Fibroblast of skin of right biceps (primary cell): ENCODE data around the gene HELT.
"Not testable (repeated sequence)": the region's sequence is repeated elsewhere in the genome, so short reads cannot be mapped to it uniquely, and the experiment has no call there.

Experiments used
- DNase-seq: peaks from one replicate; pipeline ENCODE4 v3.0.0-alpha.2; 2013

HELT gene

GRCh38 chr4:185039508-185040273 lies 21.4 kb downstream of the HELT start:
- DNase-seq: peak; percentile 60

GRCh38 chr4:185040523-185040922 lies 22.2 kb downstream of the HELT start:
- DNase-seq: no peak

- DNase-seq: not testable (repeated sequence)
Observed at GRCh38 chr4:185050286-185050685, 32.0 kb downstream of the HELT start.

DNA sequence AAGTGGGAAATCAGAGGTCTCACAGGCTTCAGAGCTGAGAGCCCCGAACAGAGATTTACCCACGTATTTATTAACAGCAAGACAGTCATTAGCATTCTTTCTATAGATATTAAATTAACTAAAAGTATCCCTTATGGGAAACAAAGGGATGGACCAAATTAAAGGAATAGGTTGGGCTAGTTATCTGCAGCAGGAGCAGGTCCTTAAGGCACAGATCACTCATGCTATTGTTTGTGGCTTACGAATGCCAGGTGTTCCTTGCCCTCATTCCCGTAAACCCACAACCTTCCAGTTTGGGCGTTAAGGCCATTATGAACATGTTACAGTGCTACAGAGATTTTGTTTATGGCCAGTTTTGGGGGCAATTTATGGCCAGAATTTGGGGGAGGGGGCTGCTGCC lies 33.0 kb downstream of the HELT start:
- not testable (repeated sequence) for DNase-seq

- no peak for DNase-seq
Observed at GRCh38 chr4:185053746-185054145, 35.5 kb downstream of the HELT start.

DNA sequence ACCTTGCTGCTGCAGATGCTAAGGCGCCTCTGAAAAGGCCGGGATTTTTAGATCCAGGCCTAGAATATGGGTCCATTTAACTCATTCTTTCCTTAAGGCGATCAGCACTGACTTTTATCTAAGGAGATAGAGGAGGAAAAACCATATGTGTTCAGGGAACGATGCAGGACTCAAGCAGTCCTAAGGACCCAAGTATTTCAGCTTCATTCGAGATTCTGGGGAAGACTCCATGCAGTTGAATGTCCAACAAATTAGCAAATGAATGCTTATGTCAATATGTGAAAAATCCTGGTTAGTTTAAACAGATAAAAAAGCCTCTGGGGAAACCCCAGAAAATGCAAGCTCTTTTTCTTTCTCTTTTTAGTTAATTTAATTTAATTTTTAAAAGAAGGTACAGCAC lies 36.0 kb downstream of the HELT start:
- DNase-seq: no peak

DNA sequence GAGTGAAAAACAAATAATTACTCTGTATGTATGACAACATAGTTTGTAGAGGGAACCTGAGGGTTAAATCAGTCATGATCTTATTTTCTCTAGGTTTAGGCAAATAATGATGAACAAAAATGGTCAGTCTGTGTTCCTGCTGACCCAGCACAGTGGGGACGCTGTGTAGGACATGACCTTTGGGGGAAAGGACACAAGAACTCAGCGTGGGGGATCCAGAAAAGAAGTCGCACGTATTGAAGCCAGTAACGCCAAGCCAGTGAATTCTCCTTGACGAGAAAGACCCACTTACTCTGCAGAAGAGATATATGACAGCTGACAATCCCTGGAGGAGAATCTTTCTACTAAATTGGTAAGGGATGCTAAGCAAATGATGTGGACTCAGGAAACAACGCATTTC lies 36.6 kb downstream of the HELT start:
- DNase-seq: no peak

- DNase-seq: no peak
Observed at GRCh38 chr4:185061610-185062009, 43.3 kb downstream of the HELT start.

GRCh38 chr4:185062606-185063005 lies 44.3 kb downstream of the HELT start:
- DNase-seq: no peak

DNA sequence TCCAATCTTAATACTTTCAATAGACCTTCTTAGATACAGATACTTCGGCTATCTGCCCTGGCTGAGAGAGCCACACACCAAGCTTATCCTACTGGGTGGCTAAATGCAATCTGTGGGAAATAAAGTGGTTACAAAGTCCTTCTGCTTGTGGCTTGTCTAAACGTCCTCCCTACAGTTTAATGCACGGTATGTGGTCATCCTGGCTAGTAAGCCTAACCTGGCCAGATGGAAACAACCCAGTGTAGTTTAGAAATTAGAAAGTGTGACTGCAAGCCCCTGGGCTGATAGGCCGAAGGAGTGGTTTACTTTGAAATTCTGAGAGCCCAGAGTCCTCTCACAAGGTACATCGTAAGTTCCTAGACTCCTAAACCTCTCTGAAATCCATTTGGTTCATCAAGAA lies 47.9 kb downstream of the HELT start:
- DNase-seq: no peak

DNA sequence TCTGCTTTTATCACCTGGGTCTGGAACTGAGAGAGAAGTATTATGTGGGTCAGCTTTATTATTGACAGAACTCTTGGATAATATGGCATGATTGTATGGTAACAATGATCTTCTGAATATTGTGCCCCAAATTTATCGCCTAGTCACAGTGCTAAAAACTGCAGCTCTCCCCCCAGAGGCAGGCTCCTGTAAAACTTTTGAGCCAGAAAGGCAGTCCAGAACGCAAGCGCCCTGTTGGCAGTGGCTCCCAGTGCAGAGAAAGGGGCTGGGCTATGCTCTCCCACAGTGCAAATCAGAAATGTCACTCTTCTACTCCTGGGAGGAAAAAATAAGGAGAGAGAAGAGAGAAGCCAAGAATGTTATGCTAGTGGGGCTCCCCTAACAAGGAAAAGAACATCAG lies 50.5 kb downstream of the HELT start:
- no peak for DNase-seq
